HG03060 (cell line): ENCODE results near the gene PKIB.

Experiments used
- ATAC-seq: cut with Tn5 transposase; IDR thresholded peaks from one replicate; pipeline ENCODE4 v1.9.1; 2021; ENCODE audit warnings: low read depth, moderate number of reproducible peaks; ENCODE audit not compliant: unreplicated experiment

PKIB gene

GRCh38 chr6:122663981-122664380, 53.8 kb downstream of the PKIB start:
- no peak for ATAC-seq

GRCh38 chr6:122665929-122666328, 55.7 kb downstream of the PKIB start:
- no peak for ATAC-seq

GRCh38 chr6:122666418-122666817, 56.2 kb downstream of the PKIB start:
- no peak for ATAC-seq

GRCh38 chr6:122669418-122669817, 59.2 kb downstream of the PKIB start:
- no peak for ATAC-seq

DNA sequence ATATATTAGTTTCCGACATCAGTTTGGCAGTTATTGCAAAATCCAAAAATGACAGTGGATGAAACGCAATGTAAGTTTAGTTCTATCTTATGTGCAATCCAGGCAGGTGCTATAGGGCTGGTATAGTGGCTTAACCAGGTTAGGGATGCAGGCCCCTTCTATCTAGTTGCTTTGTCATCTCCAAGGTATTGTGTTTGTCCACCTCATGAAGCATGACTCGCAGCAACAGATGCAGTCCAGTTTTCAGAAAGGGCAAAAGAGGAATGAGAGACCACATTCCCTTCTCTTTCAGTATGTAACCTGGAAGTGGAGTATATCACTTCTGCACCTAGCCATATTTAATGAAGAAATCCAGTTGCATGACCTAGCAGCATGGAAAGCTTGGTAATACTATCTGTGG, 59.7 kb downstream of the PKIB start:
- ATAC-seq = no peak

DNA sequence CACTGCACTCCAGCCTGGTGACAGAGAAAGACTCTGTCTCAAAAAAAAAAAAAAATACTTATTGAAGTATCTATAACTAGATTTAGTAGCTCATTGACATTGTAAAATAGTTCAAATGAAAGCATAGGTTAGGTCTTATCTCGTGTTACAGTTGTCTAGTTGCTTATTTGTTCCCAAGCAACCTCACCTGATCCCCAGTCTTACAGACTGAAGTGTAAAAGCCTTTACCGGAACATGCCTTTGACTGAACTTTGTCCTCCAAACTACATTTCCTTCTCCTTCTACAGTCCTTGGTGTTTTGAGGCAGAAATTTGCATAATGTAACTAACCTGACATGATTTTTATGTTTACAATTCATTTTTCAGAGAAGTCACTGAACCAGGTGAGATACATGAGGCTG, 61.0 kb downstream of the PKIB start:
- no peak for ATAC-seq

- ATAC-seq = no peak
These were observed 63.2 kb downstream of the PKIB start for GRCh38 chr6:122673343-122673961.

DNA sequence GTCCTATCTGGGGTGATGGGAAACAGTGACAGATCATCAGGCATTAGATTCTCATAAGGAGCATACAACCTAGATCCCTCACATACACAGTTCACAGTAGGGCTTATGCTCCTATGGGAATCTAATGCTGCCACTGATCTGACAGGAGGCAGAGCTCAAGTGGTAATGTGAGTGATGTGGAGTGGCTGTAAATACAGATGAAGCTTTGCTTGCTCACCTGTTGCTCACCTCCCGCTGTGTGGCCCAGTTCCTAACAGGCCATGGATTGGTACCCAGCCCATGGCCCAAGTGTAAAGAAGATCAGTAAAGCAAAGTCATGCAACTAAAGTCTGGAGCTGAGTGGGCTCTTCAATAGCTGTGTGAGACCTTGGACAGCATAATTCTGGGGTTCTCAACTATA, 65.9 kb downstream of the PKIB start:
- no peak for ATAC-seq

DNA sequence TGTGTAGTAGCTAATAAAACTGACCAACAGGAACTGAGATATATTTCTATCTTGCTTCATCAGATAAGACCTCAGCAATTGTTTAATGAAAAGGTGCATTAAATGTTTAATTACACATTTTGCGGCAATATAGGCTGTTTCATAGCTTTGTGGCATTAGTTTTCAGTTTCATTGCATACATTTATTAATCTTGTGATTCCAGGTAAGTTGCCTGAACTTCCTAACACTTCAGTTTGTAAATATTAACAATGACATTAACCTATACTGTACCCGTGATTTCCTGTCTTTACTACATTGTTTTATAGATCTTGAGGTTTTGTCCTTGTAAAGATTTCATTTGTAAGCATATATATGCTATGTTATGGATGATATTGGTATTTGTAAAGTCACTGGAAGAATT, 66.5 kb downstream of the PKIB start:
- ATAC-seq = no peak

- ATAC-seq = no peak
These were observed 67.2 kb downstream of the PKIB start for GRCh38 chr6:122677406-122677805.

GRCh38 chr6:122678841-122679240, 68.6 kb downstream of the PKIB start:
- no peak for ATAC-seq

- no peak for ATAC-seq
These were observed 71.5 kb downstream of the PKIB start for GRCh38 chr6:122681705-122682104.

DNA sequence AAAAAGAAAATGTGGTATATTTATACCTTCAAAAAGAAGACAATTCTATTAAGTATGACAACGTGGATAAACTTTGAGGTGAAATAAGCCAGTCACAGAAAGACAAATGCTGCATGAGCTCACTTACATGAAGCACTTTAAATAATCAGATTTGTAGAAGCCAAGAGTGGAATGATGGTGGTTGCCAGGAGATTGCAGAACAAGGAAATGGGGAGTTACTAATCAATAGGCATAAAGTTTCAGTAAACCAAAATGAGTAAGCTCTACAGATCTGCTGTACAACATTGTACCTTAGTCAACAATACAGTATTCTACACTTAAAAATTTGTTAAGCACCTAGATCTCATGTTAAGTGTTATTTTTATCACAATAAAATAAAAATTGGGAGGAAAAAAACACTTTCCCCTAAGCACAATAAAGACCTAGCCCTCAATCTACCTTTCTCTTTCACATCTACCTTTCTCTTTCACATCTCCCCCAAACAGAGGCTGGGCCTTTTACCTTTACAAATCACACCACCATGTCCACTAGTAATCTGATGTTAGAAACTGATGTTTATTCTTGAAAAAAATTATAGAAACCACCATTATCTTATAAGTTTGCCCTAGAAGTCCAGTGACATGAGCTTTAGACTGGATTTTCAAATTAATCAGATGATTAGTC, 73.9 kb downstream of the PKIB start:
- no peak for ATAC-seq

DNA sequence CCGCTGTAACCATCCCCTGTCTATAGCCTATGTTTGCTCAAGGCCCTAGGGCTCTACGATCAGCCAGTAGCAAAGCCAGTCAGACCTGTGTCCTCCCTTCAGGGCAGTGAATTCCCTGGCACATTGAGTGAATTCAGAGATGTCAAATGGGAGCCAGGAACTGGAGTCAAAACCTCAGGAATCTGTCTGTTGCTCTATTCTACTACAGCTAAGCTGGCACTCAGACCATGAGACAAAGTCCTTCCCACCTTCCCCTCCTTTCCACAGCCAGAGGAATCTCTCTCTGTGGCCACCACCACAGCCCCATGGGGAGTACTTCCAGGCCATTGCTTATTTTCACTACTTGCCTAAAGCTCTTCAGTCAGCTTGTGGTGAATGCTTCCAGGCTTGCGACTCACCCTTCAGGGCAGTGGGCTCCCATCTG, 82.0 kb downstream of the PKIB start:
- ATAC-seq = no peak

DNA sequence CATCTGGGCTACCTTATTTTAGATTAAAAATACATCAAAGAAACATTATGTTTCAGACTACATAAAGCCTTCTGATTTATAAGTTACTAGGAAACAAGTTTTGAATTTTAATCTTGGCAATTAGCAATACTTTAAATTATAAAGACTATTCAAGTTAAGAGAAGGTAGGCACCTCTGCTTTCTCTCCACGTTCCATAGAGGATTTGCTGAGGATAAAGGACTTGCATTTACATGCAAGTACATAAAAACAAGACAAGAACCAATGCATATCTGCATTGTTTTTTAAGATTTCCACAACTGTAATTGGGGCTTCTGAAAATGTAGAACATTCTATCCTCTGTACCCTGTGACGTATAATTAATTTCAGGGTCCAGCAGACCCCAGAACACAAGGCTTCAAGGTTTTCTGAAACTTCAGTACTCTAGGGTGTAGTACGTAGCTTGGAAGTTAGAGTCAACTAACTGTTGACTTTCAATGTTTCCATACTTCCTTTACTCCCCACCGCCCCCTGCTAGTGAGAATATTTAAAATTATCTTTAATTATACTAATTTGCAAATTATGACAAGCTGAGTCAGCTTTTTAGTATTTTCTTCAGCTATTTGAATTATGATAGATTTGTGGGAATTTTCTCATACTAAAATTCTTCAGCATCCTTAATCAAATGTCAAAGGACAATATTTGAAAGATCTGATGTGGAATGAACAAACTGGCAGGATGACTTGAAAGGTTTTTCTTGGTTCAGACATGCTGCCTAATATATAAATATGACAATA, 82.8 kb downstream of the PKIB start:
- no peak for ATAC-seq

GRCh38 chr6:122694075-122694474, 83.9 kb downstream of the PKIB start:
- no peak for ATAC-seq

DNA sequence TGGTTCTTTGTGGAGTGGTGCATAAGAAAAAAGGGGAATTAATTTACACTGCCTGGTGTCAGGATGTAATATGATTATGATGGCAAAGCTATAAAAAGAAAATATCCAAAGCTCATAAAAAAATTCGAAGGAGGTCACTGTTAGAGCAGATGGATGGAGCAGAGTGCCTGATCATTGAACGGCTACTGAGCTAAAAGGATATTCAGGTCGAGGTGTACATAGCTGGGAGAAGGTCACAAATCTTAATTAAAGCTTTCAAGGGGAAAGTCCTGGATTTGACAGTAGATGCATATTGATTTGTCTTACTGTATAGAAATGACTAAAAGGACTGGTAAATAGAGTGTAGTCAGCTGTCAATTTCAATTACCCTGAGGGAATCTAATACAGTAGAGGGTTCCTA, 84.4 kb downstream of the PKIB start:
- no peak for ATAC-seq

GRCh38 chr6:122695188-122695587, 85.0 kb downstream of the PKIB start:
- no peak for ATAC-seq

- ATAC-seq = no peak
These were observed 85.9 kb downstream of the PKIB start for GRCh38 chr6:122696079-122696478.

- no peak for ATAC-seq
These were observed 86.6 kb downstream of the PKIB start for GRCh38 chr6:122696853-122697252.

DNA sequence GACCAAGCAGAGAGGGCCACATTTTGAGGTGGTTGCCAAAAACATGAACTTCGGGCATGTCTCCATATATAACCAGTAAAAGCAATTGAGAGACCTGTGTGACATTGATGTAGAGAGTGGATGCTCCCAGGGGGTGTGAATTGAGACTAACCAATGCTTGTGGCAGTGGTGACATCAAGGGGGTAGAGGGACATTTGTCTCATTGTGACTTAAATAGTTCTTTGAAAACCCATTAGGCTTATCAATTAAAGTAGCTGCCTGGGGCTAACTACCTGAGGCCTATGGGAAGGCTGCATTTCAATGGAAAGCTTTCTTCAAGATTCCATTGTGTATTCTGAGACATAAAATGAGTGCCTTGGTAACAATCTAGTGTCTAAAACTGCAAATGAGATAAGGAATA, 87.3 kb downstream of the PKIB start:
- ATAC-seq = no peak

- no peak for ATAC-seq
These were observed 91.5 kb downstream of the PKIB start for GRCh38 chr6:122701666-122702065.
